NCI-H748 (cell line): Measurements from ENCODE around the gene CDC27.
A peak's percentile ranks its signal among the peaks of the same experiment; 100 is the strongest.
"Not testable (repeated sequence)": the region's sequence is repeated elsewhere in the genome, so short reads cannot be mapped to it uniquely, and the experiment has no call there.

Experiments
- DNase-seq: peaks from one replicate; lab custom pipeline; 2025; ENCODE audit not compliant: unreplicated experiment; lab: John Stamatoyannopoulos, UW

The CDC27 gene

DNA sequence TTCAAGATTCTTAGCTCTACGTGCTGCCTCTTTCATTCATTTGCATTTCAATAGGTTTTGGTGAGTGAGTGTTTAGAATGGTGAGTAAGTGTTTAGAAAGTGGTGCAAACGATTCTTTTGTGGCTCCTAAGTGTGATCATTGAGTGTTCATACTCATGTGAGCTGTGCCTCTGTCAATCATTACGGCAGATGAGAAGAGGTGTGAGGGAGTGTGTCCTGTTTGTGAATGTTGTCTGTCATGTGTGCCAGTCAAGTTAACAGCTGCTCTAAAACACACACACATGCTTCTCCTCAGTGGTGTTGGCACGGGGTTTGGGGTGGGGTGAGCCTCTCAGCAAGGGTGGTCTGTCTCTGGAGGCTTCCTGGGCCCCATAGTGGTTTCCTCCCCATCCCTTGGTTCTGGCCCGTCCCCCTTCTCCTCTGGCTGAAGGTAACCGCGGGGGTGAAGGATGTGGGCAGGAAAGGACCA is 31.5 kb upstream of the CDC27 start:
- peak; percentile 40 for DNase-seq

GRCh38 chr17:47219621-47220475 is 30.8 kb upstream of the CDC27 start:
- DNase-seq: no peak

GRCh38 chr17:47218896-47219430 is 29.9 kb upstream of the CDC27 start:
- DNase-seq: no peak

- DNase-seq: not testable (repeated sequence)
These were observed 28.2 kb upstream of the CDC27 start for GRCh38 chr17:47217279-47217678.

- DNase-seq: not testable (repeated sequence)
These were observed 27.7 kb upstream of the CDC27 start for GRCh38 chr17:47216821-47217220.

- DNase-seq: no peak
These were observed 25.8 kb upstream of the CDC27 start for GRCh38 chr17:47214931-47215330.

- DNase-seq: no peak
These were observed 24.4 kb upstream of the CDC27 start for GRCh38 chr17:47213540-47213939.

- no peak for DNase-seq
These were observed 23.4 kb upstream of the CDC27 start for GRCh38 chr17:47212458-47212857.

GRCh38 chr17:47210779-47211178 is 21.7 kb upstream of the CDC27 start:
- DNase-seq: no peak

- no peak for DNase-seq
These were observed 21.0 kb upstream of the CDC27 start for GRCh38 chr17:47210105-47210504.

DNA sequence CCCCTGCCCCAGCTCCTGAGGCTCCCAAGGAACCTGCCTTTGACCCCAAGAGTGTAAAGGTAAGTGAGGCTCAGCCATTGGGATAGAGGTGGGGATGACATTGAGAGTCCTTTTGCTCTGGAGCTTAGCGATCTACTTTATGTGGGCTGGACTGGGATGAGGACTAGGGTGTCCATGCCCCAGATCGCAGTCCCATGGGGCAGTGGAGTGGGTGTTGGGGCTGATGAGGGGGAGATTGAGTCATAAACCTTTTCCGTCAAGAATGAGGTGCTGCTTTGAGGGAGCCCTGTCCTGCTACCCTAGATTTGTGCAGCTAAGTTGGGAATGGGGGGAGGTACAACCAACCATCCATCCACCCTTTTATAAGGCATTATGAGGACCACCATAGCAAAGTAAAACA is 20.4 kb upstream of the CDC27 start:
- no peak for DNase-seq

DNA sequence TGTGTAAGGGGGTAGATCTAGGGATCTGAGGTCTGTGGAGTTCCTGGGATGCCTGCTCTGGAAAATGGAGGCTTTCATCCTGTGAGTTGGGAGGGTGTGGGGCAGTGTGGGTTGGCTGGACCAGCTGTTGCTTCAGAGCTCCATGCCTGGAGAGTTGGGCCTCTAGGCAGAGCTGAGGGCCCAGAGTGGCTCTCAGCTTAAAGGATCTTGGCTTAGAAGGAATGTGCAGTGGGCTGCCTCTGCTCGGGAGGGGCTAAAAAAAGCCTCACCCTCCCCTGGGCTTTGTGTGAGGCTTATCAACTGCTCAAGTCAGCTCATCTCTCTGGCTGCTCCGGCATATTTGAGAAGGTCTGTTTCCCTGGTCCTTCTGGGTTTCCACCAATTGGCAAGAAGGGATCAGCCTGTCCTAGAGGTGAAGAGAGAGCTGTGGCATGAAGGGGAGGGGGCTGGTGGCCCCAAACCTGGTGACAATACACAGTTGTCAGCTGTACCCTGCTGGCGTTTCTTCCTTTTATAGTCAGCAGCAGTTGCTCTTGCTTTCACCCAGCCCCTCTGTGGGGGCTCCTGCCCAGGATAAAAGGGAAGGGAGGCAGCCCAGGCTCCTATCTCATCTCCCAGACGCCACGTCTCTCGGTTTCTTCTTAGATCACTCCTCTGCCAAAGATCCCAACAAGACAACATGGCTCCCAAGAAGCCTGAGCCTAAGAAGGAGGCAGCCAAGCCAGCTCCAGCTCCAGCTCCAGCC is 19.8 kb upstream of the CDC27 start, which contains the start of gene MYL4:
Gene MYL4, plus strand, starts transcription at position 605 of the 745 bp plus-strand sequence. Its CDS starts 75 bp downstream, at position 680.
- no peak for DNase-seq

GRCh38 chr17:47207143-47208067 is 18.3 kb upstream of the CDC27 start:
- no peak for DNase-seq

- DNase-seq: no peak
These were observed 16.4 kb upstream of the CDC27 start for GRCh38 chr17:47205419-47205963.

DNA sequence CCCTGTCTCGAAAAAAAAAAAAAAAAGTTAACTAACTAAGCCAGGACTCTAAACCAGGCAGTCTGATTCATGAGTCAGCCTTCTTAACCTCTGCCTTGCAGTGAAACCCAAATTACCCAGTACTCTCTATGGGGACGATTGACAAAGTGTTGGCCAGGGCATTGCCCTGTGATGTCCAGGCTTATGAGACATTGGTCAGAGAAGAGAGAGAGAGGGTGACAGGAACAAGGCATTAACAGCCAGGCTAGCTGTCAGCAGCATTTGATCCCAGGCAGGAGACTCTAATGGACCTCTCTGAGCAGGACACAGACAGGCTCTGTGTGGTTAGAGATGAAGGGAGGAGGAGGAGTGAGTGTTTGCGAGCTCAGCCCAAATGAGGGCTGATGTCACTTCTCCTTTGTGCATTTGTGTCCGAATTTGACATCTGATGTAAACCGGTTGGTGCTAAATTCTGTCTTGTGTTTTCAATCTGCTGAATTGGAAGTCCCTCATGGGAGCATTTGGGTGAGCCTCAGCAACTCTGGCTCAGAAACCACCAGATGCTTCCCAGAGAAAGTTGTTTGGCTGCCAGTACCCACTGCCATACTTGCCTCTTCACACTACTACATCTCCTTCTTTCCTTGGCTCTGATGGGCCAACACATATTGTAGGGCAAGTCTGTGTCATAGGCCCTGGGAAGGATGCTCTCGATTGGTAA is 15.8 kb upstream of the CDC27 start:
- no peak for DNase-seq

- DNase-seq: no peak
These were observed 15.1 kb upstream of the CDC27 start for GRCh38 chr17:47203984-47204721.

DNA sequence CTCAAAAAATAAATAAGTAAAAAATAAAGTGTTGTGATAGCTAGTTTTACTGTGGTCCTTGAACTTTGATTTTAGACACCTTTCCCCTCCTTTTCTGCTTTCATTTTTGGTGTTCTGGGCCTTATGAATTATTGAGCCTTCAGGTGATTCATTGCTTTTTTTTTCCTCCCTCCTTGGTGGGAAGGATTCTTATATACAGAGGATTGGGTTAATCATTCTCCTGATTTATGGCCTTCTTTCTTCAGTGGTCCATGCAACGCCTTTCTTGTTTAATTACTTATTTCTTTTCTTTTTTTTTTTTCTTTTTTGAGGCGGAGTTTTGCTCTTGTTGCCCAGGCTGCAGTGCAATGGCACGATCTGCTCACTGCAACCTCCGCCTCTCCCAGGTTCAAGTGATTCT is 12.1 kb upstream of the CDC27 start:
- no peak for DNase-seq

GRCh38 chr17:47200325-47200664 is 11.2 kb upstream of the CDC27 start:
- no peak for DNase-seq

- no peak for DNase-seq
These were observed 10.7 kb upstream of the CDC27 start for GRCh38 chr17:47199627-47200324.
